ENCODE data around the gene TTC39C.

TTC39C gene

DNA sequence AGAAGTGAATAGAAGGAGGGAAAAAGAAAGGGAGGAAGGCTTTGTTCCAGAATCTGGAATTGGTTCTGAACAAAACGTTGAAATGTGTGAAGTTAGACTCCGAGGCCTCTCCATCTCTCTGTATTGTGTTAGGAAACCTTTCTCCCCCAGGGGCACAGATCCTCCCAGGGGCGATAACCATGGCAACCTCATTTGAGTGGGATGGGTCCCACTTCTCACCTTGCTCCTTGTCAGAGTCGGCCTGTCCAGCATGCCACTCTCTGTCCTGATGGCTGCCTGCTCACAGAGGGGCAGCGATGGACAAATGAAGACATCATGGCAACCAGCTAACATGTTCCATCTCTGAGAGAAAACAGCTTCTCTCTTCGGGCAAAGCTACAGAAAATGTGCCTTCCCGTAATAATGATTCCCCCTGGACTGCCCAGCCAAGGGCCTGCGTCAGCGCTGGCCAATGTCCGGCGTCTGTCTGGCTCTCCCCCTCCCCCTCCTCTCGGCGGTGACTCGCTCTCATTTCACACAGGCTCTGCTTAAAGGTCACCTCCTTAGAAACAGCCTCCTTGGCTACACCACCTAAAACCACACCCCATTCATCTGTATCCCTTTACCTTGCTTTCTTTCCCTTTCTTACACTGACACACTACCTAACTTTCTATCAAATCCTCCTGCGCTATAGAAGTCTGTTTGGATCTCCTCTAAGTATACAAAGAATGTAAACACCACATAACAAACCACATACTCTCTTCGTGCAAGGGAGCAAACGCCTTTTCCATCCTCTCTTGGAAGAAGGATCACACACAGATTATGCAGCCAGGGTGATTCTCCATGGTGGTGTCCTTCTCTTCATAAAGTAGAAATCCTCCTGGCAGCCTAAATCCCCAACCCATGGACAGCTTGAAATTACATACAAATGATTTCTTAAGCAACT, 32.1 kb upstream of the TTC39C start:
- H3K27me3 Mint-ChIP-seq, result no peaks in the 10 kb centered on the region
- DNase-seq, result no peak
- H3K9me3 Mint-ChIP-seq, result no peaks in the 10 kb centered on the region
- no peak overlapping the region for H3K4me3 Mint-ChIP-seq
- H3K36me3 Mint-ChIP-seq (ENCODE audit: low read depth), result no peaks in the 10 kb centered on the region
- peaks cover 46% of the 10 kb centered on the region for H3K4me1 Mint-ChIP-seq (ENCODE audit: low read depth)
- H3K27ac Mint-ChIP-seq, result no peak overlapping the region

DNA sequence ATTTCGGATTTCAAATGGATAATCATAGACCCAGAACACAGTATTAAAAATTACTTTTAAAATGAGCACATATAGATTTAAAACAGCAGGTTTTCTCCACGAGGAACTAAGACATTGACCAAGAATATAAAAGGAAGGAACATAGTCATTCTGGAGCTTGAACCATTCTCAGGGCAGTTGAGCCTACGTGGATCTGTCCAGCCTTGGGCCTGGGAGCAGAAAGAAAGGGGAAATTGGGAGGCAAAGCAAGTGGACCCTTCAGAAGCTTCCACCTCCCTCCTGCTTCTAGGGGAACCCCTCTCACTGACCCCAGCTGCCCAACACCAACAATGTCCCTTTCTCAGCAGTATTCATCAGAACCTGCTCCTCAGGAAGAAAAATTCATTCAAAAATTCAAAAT, 31.4 kb upstream of the TTC39C start:
- Mint-ChIP-seq H3K36me3 (ENCODE audit: low read depth) (no peaks in the 10 kb centered on the region), H3K4me3 (no peak overlapping the region), H3K27ac (no peak overlapping the region), H3K27me3 (no peaks in the 10 kb centered on the region), H3K4me1 (ENCODE audit: low read depth) (peaks cover 44% of the 10 kb centered on the region), H3K9me3 (no peaks in the 10 kb centered on the region)
- DNase-seq, result no peak

DNA sequence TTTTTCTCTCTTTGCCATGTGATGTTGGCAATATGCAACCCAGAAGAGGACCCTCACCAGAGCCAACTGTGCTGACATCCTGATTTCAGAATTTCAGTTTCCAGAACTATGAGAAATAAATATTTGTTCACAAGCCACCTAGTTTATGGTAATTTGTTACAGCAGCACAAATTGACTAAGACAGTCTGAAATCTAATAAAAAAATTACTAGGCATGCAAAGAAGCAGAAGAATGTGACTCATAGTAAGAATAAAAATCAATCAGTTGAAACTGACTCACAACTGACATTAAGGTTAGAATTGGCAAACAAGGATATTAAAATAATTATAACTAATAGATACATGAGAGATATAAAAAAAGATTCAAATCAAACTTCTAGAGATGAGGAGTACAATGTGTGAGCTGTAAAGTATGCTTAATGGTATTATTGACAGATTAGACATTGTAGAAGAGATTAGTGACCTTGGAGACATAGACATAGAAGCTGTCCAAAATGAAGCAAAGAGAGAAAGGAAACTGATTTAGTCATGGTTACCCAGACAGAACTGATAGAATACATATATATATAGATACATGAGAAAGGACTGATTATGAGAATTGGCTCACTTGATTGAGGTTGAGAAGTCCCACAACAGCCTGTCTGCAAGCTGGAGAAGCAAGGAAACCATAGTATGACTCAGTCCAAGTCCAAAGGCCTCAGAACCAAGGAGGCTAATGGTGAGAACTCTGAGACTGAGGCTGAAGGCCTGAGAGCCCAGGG, 27.8 kb upstream of the TTC39C start:
- Mint-ChIP-seq H3K4me1 (ENCODE audit: low read depth) (peaks cover 57% of the 10 kb centered on the region), H3K9me3 (no peaks in the 10 kb centered on the region), H3K27ac (peak overlapping the region; percentile 83), H3K4me3 (no peak overlapping the region), H3K36me3 (ENCODE audit: low read depth) (no peaks in the 10 kb centered on the region), H3K27me3 (no peaks in the 10 kb centered on the region)
- DNase-seq, result no peak

- Mint-ChIP-seq H3K4me1 (ENCODE audit: low read depth) (peaks cover 70% of the 10 kb centered on the region), H3K27ac (no peak overlapping the region), H3K9me3 (no peaks in the 10 kb centered on the region), H3K36me3 (ENCODE audit: low read depth) (no peaks in the 10 kb centered on the region), H3K4me3 (no peak overlapping the region), H3K27me3 (no peaks in the 10 kb centered on the region)
- no peak for DNase-seq
Observed at GRCh38 chr18:23990474-23991410, 23.8 kb upstream of the TTC39C start.

GRCh38 chr18:23992089-23992940, 22.2 kb upstream of the TTC39C start:
- peak overlapping the region; percentile 74 for H3K27ac Mint-ChIP-seq

DNA sequence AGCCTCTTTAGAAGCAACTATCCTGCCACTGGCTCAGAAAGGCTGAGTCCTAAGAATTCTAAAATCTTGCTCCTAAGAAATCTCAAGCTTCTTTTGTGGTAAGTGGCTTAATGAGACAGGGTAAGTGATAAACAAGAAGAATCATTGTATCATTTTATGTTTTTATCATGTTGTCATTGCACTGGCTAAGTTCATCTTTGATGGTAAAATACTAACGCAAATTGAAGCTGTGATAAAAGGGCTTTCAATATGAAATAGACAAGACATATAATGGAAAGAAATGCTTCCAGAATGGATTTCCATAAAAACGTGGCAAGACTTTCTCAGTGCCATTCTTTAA, 21.6 kb upstream of the TTC39C start:
- Mint-ChIP-seq H3K4me3 (peak overlapping the region; percentile 43), H3K36me3 (ENCODE audit: low read depth) (no peaks in the 10 kb centered on the region), H3K27me3 (no peaks in the 10 kb centered on the region), H3K4me1 (ENCODE audit: low read depth) (peaks cover 50% of the 10 kb centered on the region), H3K9me3 (no peaks in the 10 kb centered on the region), H3K27ac (peak overlapping the region; percentile 74)
- no peak for DNase-seq

More at GRCh38 chr18:23992089-23992940, 22.2 kb upstream of the TTC39C start:
- Mint-ChIP-seq H3K4me3 (peak overlapping the region; percentile 43), H3K4me1 (ENCODE audit: low read depth) (peaks cover 54% of the 10 kb centered on the region), H3K9me3 (no peaks in the 10 kb centered on the region), H3K27me3 (no peaks in the 10 kb centered on the region), H3K36me3 (ENCODE audit: low read depth) (no peaks in the 10 kb centered on the region)
- DNase-seq, result peak; percentile 58

DNA sequence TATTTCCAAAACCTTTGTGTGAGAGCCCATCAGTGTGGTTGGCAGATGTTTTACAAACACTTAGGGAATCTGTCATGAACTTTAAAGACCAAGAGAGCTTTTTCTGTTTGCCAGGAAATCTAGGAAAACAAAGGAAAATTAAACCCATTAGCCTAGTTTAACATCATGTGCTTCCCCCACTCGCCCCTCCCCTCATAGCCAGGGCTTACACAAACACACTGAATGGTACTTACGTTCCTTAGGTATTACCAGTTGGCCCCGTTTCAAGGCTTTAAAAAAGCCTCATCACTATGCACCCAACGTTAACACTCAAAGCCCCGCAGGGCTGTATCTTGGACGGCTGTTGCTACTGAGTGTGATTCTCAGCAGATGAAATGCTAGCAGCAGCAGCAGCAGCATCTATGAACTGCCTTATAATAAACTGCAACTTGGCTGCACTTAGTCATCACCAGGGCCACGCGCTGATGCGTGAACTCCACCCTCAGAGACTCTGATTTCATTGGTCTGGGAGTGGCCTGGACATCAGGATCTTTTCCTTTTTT, 20.1 kb upstream of the TTC39C start:
- H3K27ac Mint-ChIP-seq, result no peak overlapping the region
- no peak for DNase-seq
- no peaks in the 10 kb centered on the region for H3K36me3 Mint-ChIP-seq (ENCODE audit: low read depth)
- peak overlapping the region; percentile 41 for H3K4me3 Mint-ChIP-seq
- no peaks in the 10 kb centered on the region for H3K27me3 Mint-ChIP-seq
- H3K4me1 Mint-ChIP-seq (ENCODE audit: low read depth), result peaks cover 54% of the 10 kb centered on the region
- no peaks in the 10 kb centered on the region for H3K9me3 Mint-ChIP-seq

DNA sequence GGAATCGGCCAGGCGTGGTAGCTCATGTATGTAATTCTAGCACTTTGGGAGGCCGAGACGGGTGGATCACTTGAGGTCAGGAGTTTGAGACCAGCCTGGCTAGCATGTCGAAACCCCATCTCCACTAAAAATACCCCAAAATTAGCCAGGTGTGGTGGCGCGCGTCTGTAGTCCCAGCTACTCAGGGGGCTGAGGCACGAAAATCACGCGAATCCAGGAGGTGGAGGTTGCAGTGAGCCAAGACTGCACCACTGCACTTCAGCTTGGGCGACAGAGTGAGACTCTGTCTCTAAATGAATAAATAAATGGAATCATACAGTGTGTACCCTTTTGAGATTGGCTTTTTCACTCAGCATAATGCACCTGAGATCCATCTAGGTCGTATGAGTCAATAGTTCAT, 19.4 kb upstream of the TTC39C start:
- Mint-ChIP-seq H3K27ac (no peak overlapping the region), H3K4me1 (ENCODE audit: low read depth) (peaks cover 51% of the 10 kb centered on the region), H3K27me3 (no peaks in the 10 kb centered on the region), H3K9me3 (no peaks in the 10 kb centered on the region), H3K36me3 (ENCODE audit: low read depth) (no peaks in the 10 kb centered on the region), H3K4me3 (no peak overlapping the region)
- DNase-seq, result no peak

DNA sequence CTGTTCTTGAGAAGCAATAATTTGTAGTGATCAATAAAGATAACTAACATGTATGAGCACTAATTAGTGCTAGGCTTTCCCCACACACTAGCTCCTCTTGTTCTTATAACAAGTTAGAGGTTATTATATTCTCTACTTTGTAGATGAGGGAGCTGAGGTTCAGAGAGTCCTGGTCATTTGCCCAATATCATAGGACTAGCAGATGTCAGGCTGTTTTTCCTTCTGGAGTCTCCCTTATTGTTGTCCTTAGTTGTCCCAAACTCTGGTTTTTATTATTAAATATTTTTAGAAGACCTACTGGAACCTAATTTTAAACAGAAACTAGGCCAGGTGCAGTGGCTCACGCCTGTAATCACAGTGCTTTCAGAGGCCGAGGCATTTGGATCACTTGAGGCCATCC, 16.5 kb upstream of the TTC39C start:
- Mint-ChIP-seq H3K9me3 (no peaks in the 10 kb centered on the region), H3K27me3 (no peaks in the 10 kb centered on the region), H3K4me3 (no peak overlapping the region), H3K4me1 (ENCODE audit: low read depth) (peaks cover 53% of the 10 kb centered on the region), H3K36me3 (ENCODE audit: low read depth) (no peaks in the 10 kb centered on the region), H3K27ac (no peak overlapping the region)
- no peak for DNase-seq

DNA sequence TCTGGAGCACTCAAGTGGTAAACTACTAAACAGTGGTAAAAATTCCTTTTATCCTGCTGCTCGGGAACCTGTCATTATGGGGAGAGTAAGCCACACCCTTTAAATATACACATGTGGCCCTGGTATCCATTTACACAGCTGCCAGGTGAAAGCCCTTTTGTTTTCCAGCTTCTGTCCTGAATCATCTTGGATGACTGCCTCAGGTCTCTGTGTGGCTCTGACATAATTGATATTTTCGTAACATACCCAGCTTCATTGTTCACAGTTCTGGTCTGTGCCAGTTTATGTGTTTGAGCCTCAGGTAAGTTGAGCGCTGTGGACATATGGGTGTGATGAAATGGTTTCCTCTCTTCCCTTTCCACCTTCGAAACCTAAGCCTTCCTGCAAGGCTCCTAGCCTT, 15.7 kb upstream of the TTC39C start:
- Mint-ChIP-seq H3K27ac (no peak overlapping the region), H3K9me3 (no peaks in the 10 kb centered on the region), H3K4me3 (no peak overlapping the region), H3K4me1 (ENCODE audit: low read depth) (peaks cover 56% of the 10 kb centered on the region), H3K36me3 (ENCODE audit: low read depth) (no peaks in the 10 kb centered on the region), H3K27me3 (no peaks in the 10 kb centered on the region)
- no peak for DNase-seq

DNA sequence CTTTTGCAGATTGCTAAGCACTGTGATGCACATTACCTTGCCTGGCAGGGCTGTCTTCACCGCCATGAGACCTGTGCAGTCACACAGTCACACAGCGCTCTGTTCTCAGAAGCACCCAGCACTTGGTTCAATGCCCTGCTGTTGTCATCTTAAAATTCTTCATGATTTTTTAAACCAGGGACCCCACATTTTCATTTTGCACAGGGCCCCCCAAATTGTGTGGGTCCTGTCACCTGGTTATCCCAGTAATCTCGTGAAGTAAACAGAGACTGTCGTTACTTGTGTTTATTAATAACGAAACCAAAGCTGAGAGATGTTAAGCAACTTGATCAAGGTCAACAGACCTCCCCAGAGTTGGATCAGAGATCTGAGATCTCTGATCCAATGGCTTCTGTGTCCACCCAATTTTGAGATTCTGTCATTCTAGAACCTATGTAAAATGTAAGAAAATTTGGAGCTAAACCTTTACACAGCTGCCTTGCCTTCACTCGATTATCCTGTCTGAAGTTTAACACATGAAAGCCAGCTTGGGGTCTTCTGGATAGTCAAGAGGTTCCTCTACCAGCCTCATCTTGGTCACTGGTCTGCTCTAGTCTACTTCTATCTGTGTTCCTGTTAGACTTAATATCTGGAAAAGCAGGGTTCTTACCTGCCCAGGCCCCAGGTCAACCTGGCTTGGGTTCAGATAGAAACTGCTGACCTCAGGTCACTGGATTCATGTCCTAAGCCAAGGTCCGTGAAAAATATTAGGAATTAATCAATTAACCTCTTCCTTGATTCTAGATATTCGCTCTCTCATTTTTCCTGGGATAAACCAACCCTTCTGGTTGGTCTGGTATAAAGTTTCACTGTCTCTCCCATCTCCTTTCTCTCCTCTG, 13.7 kb upstream of the TTC39C start:
- H3K36me3 Mint-ChIP-seq (ENCODE audit: low read depth), result no peaks in the 10 kb centered on the region
- DNase-seq, result no peak
- H3K4me1 Mint-ChIP-seq (ENCODE audit: low read depth), result peaks cover 58% of the 10 kb centered on the region
- peak overlapping the region; percentile 26 for H3K4me3 Mint-ChIP-seq
- no peaks in the 10 kb centered on the region for H3K9me3 Mint-ChIP-seq
- peak overlapping the region; percentile 67 for H3K27ac Mint-ChIP-seq
- H3K27me3 Mint-ChIP-seq, result no peaks in the 10 kb centered on the region

- no peak overlapping the region for H3K27ac Mint-ChIP-seq
- no peak for DNase-seq
- no peaks in the 10 kb centered on the region for H3K9me3 Mint-ChIP-seq
- no peaks in the 10 kb centered on the region for H3K36me3 Mint-ChIP-seq (ENCODE audit: low read depth)
- no peak overlapping the region for H3K4me3 Mint-ChIP-seq
- peaks cover 63% of the 10 kb centered on the region for H3K4me1 Mint-ChIP-seq (ENCODE audit: low read depth)
- no peaks in the 10 kb centered on the region for H3K27me3 Mint-ChIP-seq
Observed at GRCh38 chr18:24002479-24002878, 12.1 kb upstream of the TTC39C start.

GRCh38 chr18:24003288-24003687, 11.3 kb upstream of the TTC39C start:
- Mint-ChIP-seq H3K9me3 (no peaks in the 10 kb centered on the region), H3K27ac (no peak overlapping the region), H3K4me3 (no peak overlapping the region), H3K4me1 (ENCODE audit: low read depth) (peaks cover 68% of the 10 kb centered on the region), H3K36me3 (ENCODE audit: low read depth) (no peaks in the 10 kb centered on the region), H3K27me3 (no peaks in the 10 kb centered on the region)
- DNase-seq, result no peak
